ENCODE data around the gene NLGN1. TPM values are rescaled to one million over a fixed set of nuclear protein-coding genes. Genes with fewer than 3 reads are reported as not detected.
A peak's percentile ranks its signal among the peaks of the same experiment; 100 is the strongest.

The NLGN1 gene
- total RNA-seq, 2 donors from 2014 or later = 0.67 to 1.3 TPM

GRCh38 chr3:173556546-173556945 lies 159.0 kb downstream of the NLGN1 start:
- DNase-seq = no peak
- H3K9me3 ChIP-seq = no peaks in the 10 kb centered on the region
- H3K9ac ChIP-seq (ENCODE audit: low read depth in 2 of 2, low read length in 2 of 2) = no peak overlapping the region
- no peak overlapping the region for H3K27ac ChIP-seq
- intact Hi-C loops (cut with DNase I) = loop anchor here (10.0 kb wide), 2 partner anchors 182 to 742 kb away; no protein-coding TSS in a partner anchor
- no peak overlapping the region for H3K4me3 ChIP-seq
- H3K4me1 ChIP-seq = no peaks in the 10 kb centered on the region
- H3K27me3 ChIP-seq = no peaks in the 10 kb centered on the region
- H3K36me3 ChIP-seq = no peaks in the 10 kb centered on the region
- TF ChIP-seq CTCF (IDR thresholded peaks at IDR 0.05) = no peak

GRCh38 chr3:173567997-173568396 lies 170.5 kb downstream of the NLGN1 start:
- Histone ChIP-seq H3K9me3 (no peaks in the 10 kb centered on the region), H3K27me3 (no peaks in the 10 kb centered on the region), H3K36me3 (no peaks in the 10 kb centered on the region), H3K9ac (ENCODE audit: low read depth in 2 of 2, low read length in 2 of 2) (no peak overlapping the region), H3K27ac (no peak overlapping the region), H3K4me3 (no peak overlapping the region), H3K4me1 (no peaks in the 10 kb centered on the region)
- no peak for DNase-seq
- intact Hi-C loops (cut with DNase I) = no loop called here
- no peak for TF ChIP-seq CTCF (IDR thresholded peaks at IDR 0.05)

GRCh38 chr3:173568623-173569022 lies 171.1 kb downstream of the NLGN1 start:
- intact Hi-C loops (cut with DNase I) = no loop called here
- H3K9me3 ChIP-seq = no peaks in the 10 kb centered on the region
- H3K36me3 ChIP-seq = no peaks in the 10 kb centered on the region
- H3K4me1 ChIP-seq = no peaks in the 10 kb centered on the region
- no peak for TF ChIP-seq CTCF (IDR thresholded peaks at IDR 0.05)
- no peak for DNase-seq
- no peak overlapping the region for H3K9ac ChIP-seq (ENCODE audit: low read depth in 2 of 2, low read length in 2 of 2)
- H3K4me3 ChIP-seq = no peak overlapping the region
- H3K27me3 ChIP-seq = no peaks in the 10 kb centered on the region
- H3K27ac ChIP-seq = no peak overlapping the region

GRCh38 chr3:173583496-173583895 lies 186.0 kb downstream of the NLGN1 start:
- Histone ChIP-seq H3K9me3 (no peaks in the 10 kb centered on the region), H3K4me1 (no peaks in the 10 kb centered on the region), H3K9ac (ENCODE audit: low read depth in 2 of 2, low read length in 2 of 2) (no peak overlapping the region), H3K27ac (no peak overlapping the region), H3K36me3 (no peaks in the 10 kb centered on the region), H3K27me3 (no peaks in the 10 kb centered on the region), H3K4me3 (no peak overlapping the region)
- TF ChIP-seq CTCF (IDR thresholded peaks at IDR 0.05) = no peak
- intact Hi-C loops (cut with DNase I) = no loop called here
- no peak for DNase-seq

GRCh38 chr3:173584093-173584837 lies 186.7 kb downstream of the NLGN1 start:
- no peak overlapping the region for H3K27ac ChIP-seq
- no peak overlapping the region for H3K9ac ChIP-seq (ENCODE audit: low read depth in 2 of 2, low read length in 2 of 2)

More at GRCh38 chr3:173584093-173584837, 186.7 kb downstream of the NLGN1 start:
- DNase-seq = no peak
- Histone ChIP-seq H3K4me1 (no peaks in the 10 kb centered on the region), H3K4me3 (peak overlapping the region; percentile 25), H3K27me3 (no peaks in the 10 kb centered on the region), H3K36me3 (no peaks in the 10 kb centered on the region), H3K9me3 (no peaks in the 10 kb centered on the region)
- intact Hi-C loops (cut with DNase I) = no loop called here
- TF ChIP-seq CTCF (IDR thresholded peaks at IDR 0.05) = peak; percentile 42
